ENCODE data around the gene SUMO3. TPM values are rescaled to one million over a fixed set of nuclear protein-coding genes. Genes with fewer than 3 reads are reported as not detected.
A peak's percentile ranks its signal among the peaks of the same experiment; 100 is the strongest.

Gene SUMO3
- total RNA-seq, 1 experiment from 2014 or later = 62.3 TPM

- Mint-ChIP-seq H3K27ac (ENCODE audit: low read depth, unreplicated experiment) (no peak overlapping the region), H3K27me3 (ENCODE audit: insufficient read depth, unreplicated experiment) (peaks cover 4% of the 10 kb centered on the region), H3K36me3 (ENCODE audit: insufficient read depth, unreplicated experiment) (peaks cover 7% of the 10 kb centered on the region), H3K4me1 (ENCODE audit: insufficient read depth, unreplicated experiment) (peaks cover 17% of the 10 kb centered on the region), H3K9me3 (ENCODE audit: unreplicated experiment) (no peaks in the 10 kb centered on the region), H3K4me3 (ENCODE audit: unreplicated experiment) (no peak overlapping the region)
- CTCF ChIA-PET = interaction anchor here (0.6 to 1.8 kb wide), 5 partner anchors 15 to 272 kb away, joined by 3 to 6 read pairs (median 3); no protein-coding TSS in a partner anchor
- POLR2A ChIA-PET = interaction anchor here (0.8 kb wide), 1 partner anchor 39 kb away, joined by 3 read pairs; no protein-coding TSS in a partner anchor
- peak; percentile 61 for DNase-seq (ENCODE audit: unreplicated experiment)
- BruUV-seq (replicated peaks) = no TSS peak
- TF ChIP-seq, protein P1, sequence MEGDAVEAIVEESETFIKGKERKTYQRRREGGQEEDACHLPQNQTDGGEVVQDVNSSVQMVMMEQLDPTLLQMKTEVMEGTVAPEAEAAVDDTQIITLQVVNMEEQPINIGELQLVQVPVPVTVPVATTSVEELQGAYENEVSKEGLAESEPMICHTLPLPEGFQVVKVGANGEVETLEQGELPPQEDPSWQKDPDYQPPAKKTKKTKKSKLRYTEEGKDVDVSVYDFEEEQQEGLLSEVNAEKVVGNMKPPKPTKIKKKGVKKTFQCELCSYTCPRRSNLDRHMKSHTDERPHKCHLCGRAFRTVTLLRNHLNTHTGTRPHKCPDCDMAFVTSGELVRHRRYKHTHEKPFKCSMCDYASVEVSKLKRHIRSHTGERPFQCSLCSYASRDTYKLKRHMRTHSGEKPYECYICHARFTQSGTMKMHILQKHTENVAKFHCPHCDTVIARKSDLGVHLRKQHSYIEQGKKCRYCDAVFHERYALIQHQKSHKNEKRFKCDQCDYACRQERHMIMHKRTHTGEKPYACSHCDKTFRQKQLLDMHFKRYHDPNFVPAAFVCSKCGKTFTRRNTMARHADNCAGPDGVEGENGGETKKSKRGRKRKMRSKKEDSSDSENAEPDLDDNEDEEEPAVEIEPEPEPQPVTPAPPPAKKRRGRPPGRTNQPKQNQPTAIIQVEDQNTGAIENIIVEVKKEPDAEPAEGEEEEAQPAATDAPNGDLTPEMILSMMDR (IDR thresholded peaks at IDR 0.05; ENCODE audit: unreplicated experiment) = peak; percentile 32
- intact Hi-C loops (cut with micrococcal nuclease) = no loop called here
These were observed 56.7 kb downstream of the SUMO3 start for GRCh38 chr21:44761011-44761729.

- intact Hi-C loops (cut with micrococcal nuclease) = no loop called here
- Mint-ChIP-seq H3K9me3 (ENCODE audit: unreplicated experiment) (no peaks in the 10 kb centered on the region), H3K36me3 (ENCODE audit: insufficient read depth, unreplicated experiment) (no peaks in the 10 kb centered on the region), H3K27me3 (ENCODE audit: insufficient read depth, unreplicated experiment) (peaks cover 9% of the 10 kb centered on the region), H3K4me1 (ENCODE audit: insufficient read depth, unreplicated experiment) (peaks cover 9% of the 10 kb centered on the region), H3K27ac (ENCODE audit: low read depth, unreplicated experiment) (no peak overlapping the region), H3K4me3 (ENCODE audit: unreplicated experiment) (no peak overlapping the region)
- DNase-seq (ENCODE audit: unreplicated experiment) = no peak
- TF ChIP-seq, protein P1 (IDR thresholded peaks at IDR 0.05; ENCODE audit: unreplicated experiment) = no peak
- CTCF ChIA-PET = interaction anchor here (0.6 to 1.8 kb wide), 4 partner anchors 14 to 150 kb away, joined by 3 to 6 read pairs (median 4); no protein-coding TSS in a partner anchor
- BruUV-seq (replicated peaks) = no TSS peak
- POLR2A ChIA-PET = no interaction called here
These were observed 57.5 kb downstream of the SUMO3 start for GRCh38 chr21:44760376-44760775.

GRCh38 chr21:44759628-44760285, 58.1 kb downstream of the SUMO3 start:
- BruUV-seq (replicated peaks) = no TSS peak
- CTCF ChIA-PET = interaction anchor here (0.6 to 1.8 kb wide), 4 partner anchors 13 to 151 kb away, joined by 3 to 6 read pairs (median 4); no protein-coding TSS in a partner anchor
- Mint-ChIP-seq H3K4me1 (ENCODE audit: insufficient read depth, unreplicated experiment) (peaks cover 6% of the 10 kb centered on the region), H3K4me3 (ENCODE audit: unreplicated experiment) (no peak overlapping the region), H3K27ac (ENCODE audit: low read depth, unreplicated experiment) (no peak overlapping the region), H3K27me3 (ENCODE audit: insufficient read depth, unreplicated experiment) (peaks cover 9% of the 10 kb centered on the region), H3K9me3 (ENCODE audit: unreplicated experiment) (no peaks in the 10 kb centered on the region), H3K36me3 (ENCODE audit: insufficient read depth, unreplicated experiment) (no peaks in the 10 kb centered on the region)
- TF ChIP-seq, protein P1 (IDR thresholded peaks at IDR 0.05; ENCODE audit: unreplicated experiment) = no peak
- DNase-seq (ENCODE audit: unreplicated experiment) = no peak
- intact Hi-C loops (cut with micrococcal nuclease) = no loop called here
- POLR2A ChIA-PET = no interaction called here
